HG02623 (cell line): ENCODE results near the gene MBD2.
A peak's percentile ranks its signal among the peaks of the same experiment; 100 is the strongest.
"Not testable (repeated sequence)": the region's sequence is repeated elsewhere in the genome, so short reads cannot be mapped to it uniquely, and the experiment has no call there.

Experiments used
- ATAC-seq: cut with Tn5 transposase; IDR thresholded peaks from one replicate; pipeline ENCODE4 v1.9.1; 2021; ENCODE audit warnings: moderate library complexity; ENCODE audit not compliant: unreplicated experiment

Gene MBD2, protein sequence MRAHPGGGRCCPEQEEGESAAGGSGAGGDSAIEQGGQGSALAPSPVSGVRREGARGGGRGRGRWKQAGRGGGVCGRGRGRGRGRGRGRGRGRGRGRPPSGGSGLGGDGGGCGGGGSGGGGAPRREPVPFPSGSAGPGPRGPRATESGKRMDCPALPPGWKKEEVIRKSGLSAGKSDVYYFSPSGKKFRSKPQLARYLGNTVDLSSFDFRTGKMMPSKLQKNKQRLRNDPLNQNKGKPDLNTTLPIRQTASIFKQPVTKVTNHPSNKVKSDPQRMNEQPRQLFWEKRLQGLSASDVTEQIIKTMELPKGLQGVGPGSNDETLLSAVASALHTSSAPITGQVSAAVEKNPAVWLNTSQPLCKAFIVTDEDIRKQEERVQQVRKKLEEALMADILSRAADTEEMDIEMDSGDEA

GRCh38 chr18:54224379-54225014 lies at the start of gene MBD2:
MBD2 (minus strand) TSS chr18:54224669; CDS start chr18:54224559, 110 bp downstream.
- ATAC-seq = peak; percentile 86

DNA sequence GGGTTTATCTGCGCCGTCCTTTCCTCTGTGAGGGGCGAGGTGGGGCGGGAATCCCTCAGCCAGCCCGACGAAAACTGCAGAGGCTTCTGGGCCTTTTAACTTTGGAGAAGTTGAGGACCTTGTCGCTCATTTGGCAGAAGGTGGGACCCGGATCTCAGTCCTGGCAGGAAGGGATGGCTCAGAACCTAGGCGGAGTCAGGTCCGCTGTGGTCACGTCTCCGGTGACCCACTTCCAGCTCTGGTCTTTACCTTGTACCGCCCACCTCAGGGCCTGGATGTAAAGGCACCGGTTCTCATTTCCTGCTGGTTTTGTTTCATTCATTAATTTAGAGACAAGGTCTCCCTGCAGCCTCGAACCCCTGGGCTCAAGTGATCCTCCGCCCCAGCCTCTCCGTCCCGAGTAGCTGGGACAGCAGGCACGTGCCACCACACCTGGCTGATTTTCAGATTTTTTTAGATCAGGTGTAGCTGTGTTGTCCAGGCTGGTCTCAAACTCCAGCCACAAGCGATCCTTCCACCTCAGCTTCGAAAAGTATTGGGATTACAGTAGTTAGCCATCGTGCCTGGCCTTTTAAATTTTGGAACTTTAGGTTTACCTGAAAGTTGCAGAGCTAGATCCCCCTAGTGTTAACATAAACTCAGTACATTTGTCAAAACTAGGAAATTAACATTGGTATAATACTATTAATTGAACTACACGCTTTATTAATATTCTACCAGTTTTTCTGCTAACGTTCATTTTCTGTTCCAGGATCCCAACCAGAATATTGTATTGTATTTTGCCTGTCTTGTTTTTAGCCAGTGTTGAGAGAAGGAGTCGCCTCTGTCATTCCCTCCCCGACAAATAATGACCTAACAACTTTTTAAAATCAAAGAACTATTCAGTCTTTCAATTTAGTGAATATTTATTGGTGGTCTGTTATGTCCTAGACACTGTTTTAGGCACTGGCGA lies 45.7 kb upstream of the MBD2 start:
- ATAC-seq = peak; percentile 32

- ATAC-seq = no peak
These were observed 44.3 kb upstream of the MBD2 start for GRCh38 chr18:54268751-54269150.

GRCh38 chr18:54267701-54268100 lies 43.2 kb upstream of the MBD2 start:
- ATAC-seq = no peak

DNA sequence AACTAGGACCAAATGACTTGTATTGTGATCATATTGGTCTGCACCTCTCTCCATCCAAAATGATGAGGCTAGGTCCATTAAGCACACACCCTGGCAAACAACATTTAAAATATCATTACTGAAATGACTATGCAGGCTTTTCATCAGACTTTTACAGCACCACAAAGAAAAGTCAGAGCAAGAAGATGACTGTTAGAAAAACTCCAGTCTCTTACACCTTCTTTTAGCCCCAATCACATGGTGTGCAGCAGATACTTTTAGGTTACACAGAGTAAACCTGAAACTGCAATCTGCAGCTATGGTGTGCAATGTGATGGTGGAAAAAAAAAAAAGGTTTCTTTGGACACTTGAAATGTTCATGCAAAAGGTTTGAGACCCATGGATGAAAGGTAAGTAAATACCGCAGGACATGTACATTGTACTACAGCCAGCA lies 39.5 kb upstream of the MBD2 start:
- ATAC-seq = peak; percentile 80

DNA sequence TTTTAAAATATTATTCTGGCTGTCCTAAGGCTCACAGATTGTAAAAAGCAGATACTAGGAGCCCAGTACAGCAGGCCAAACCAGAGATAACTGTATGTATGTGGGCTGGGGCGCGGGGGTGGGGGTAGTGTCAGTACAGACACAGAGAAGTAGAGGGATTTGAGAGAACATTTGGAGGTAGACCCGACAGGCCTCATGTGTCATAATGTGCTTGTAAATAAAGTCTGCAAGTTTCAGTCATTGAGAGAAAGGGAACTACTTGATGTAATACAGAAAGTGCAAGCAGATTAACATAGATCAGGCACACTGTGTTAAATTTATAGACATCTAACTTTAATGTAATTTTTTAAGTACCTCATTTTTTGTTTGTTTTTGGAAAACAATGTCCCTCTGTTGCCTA lies 37.4 kb upstream of the MBD2 start:
- ATAC-seq = peak; percentile 64

DNA sequence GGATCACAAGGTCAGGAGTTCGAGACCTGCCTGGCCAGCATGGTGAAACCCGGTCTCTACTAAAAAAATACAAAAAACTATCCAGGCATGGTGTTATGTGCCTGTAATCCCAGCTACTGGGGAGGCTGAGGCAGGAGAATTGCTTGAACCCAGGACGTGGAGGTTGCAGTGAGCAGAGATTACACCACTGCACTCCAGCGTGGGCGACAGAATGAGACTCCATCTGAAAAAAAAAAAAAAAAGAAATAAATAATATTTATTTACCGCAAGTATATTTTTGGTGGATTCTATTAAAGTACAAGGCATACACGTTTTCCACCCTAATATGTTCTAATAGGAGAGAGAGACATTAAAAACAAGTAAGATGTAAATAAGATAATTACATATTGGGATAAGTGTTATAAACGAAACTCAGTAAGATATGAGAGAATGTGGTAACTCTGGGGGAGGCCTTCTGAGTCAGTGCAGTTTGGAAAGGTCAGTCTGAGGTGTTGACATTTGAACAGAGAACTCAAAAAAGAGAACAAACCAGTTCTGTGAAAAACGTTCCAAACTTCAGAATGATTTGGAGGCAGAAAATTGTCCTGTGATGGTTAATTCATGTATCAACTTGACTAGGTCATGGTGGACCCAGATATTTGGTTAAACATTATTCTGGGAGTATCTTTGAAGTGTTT lies 36.1 kb upstream of the MBD2 start:
- ATAC-seq = peak; percentile 21

GRCh38 chr18:54257818-54258217 lies 33.3 kb upstream of the MBD2 start:
- not testable (repeated sequence) for ATAC-seq

DNA sequence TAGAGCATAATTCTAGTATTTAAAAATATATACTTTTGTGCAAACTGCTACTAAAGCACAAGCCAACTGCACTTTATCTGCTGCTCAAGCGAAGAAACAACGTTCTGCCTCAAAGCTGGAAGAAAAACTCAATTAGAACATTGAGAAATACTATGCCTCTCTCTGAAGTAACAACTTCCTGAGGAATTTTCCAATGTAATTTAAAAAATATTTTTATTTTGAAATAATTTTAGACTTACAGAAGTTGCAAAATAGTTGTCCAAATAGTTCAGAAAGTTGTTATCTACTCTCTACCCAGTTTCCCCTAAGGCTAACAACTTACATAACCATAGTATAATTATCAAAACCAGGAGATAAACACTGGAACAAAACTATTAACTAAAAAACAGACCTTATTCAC lies 32.5 kb upstream of the MBD2 start:
- no peak for ATAC-seq

DNA sequence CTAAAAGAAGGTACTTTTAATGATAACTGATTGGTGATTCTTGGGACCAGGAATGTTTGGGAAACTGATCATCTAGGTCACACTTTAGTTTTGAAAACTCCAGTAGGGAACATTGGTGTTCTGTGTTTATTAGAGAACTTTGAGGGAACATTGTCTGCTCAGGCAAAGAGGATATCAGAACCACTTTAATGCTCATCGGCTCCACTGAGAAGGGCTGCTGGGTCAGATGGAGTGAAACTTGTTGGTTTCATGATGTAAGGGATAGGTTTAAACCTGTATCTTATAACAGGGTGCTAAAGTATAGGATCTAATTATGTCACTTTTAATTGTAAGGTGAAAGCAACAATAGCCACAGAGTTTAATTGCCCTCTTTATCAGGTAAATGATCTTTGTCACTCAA lies 30.7 kb upstream of the MBD2 start:
- ATAC-seq = no peak

DNA sequence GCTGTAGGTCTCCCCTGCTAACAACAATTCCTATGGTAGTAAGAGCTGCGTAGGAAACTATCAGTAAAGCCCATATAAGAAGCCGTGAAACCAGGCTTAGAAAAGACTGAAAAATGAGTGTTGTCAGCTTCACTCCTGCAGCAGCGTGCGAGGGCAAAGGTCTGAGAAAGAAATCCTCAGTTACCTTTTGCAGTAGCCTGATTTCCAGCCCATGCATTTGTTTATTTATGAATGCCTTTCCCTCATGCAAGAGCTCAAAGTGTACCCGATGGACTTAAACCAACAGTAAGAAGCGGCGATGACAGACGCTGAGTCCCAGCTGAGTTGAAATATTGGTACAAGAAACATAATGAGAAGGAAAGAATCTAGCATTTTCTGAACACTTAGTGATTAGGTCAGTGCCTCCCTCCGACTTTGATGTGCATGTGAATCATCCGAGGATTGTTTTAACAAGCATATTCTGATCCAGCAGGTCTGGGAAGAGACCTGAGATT lies 29.8 kb upstream of the MBD2 start:
- no peak for ATAC-seq

DNA sequence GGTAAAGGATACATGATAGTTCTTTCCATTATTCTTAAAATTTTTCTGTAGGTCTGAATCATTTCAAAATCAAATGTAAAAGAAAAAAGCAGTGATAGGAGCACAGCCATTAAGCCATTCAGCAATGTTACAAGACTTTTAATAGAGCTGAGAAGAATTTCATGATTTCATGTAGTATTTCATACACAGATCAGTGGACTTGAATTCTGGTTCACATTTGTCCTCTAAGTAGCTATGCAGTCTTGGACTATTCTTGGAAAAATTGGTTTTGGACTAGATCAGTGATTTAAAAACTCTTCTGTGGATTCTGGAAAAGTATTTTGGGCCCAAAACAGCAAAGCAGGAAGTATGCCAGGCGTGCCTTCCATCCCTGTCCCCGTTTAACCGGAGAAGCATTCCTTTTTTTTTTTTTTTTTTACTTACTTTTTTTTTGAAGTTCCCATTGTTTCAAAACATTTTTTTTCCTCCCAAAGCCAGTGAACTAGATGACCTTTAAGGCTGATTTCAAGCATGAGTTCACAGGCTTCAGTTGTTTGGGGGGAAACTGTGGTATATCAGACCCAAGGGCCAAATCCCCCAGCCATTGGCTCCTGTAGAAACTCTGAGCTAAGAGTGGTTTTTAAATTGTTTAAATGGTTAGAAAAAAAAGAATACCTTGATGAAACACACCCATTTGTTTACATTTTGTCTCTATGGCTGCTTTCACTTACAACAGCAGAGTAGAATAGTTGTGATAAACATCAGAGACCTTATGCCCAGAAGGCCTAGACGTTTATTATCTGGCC lies 27.3 kb upstream of the MBD2 start:
- no peak for ATAC-seq

- ATAC-seq = peak; percentile 77
These were observed 26.4 kb upstream of the MBD2 start for GRCh38 chr18:54250846-54251261.

DNA sequence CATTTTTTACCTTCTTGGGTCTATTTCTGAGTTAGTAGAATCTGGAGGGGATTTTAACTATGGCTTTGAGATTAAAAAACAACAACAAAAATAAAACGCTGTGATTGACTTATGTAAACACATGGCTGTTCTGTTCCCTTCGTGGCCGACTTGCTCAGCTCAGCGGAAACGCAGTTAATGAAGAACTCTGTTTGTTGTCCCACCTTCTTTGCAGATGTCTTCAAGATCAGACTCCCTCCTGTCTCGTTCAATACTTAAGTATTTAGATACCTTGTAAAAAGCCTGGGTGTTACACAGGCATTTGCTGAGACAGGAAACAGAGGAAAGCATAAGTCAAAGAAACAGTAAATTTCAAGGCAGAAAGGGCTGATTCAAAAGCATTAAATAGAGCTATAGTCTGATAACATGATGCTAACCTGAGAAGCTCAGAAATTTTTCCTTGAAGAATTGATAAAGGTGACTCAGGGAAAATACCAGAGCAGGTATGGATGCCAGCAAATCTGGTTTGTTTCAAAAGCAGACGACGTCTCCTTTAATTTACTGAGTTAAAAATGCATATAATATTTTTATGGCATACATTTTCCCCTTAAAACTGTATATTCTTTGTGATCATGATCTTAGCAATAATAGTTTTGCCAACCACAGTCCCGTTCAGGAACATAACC lies 23.2 kb upstream of the MBD2 start:
- no peak for ATAC-seq

DNA sequence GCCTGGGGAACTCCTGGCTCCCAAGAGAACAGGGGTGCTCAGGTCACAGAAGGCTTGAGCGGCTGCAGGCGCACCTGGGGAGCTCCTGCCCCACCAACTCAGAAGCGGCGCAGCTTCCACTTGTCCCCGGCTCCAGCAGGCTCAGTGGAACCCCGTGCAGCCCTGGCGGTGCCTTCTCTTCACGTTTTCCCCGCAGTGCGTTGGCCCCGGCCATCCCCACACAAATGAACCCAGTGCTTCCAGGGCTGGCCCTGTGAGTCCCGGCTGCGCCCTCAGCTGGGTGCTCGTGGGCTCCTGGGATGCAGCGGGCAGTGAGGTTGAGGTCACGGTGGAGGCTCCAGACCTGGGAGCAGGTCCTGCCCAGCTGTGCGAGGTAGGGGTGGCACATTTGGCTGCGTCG lies 17.9 kb upstream of the MBD2 start:
- no peak for ATAC-seq

- ATAC-seq = no peak
These were observed 17.0 kb upstream of the MBD2 start for GRCh38 chr18:54241483-54241882.

DNA sequence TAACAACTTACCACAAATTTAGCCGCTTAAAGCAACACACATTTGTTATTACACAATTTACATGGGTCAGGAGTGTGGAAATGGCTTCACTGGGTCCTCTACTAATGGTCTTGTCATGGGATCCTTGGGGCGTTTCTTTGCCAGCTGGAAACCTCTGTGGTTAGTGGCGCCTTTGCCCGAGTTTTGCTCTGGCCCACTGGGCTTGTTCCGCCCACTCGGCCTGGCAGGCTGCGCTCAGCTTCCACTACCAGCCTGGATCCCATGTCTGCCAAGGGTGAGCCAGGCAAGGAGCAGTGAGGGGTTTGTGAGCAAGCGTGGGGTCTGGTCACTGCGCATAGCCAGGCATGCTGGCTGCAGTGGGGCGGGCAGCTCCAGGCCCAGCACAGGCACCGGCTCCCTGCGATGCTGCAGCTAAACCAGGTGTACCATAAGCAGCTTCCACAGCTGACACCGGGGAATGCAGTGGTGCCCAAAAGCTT lies 16.2 kb upstream of the MBD2 start:
- ATAC-seq = no peak

DNA sequence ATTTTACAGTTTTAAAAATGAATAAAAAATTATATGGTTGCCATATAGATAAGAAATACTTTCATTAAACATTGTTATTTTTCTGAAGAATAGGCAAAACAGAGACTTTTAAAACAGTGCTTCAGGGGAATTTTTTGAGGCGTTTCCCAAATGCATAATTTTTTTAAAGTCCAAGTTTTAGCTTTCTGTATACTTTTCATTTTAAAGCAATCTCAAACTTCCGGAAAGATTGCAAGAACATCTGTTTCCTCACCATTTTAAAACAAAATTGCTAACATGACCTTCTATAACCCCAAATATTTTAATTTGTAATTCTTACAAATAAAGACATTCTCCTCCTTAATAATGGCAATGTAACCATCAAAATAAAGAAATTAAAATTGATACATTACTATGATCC lies 15.1 kb upstream of the MBD2 start:
- no peak for ATAC-seq

GRCh38 chr18:54239091-54239490 lies 14.6 kb upstream of the MBD2 start:
- no peak for ATAC-seq
